ENCODE data around the gene CACNA1C. TPM values are rescaled to one million over a fixed set of nuclear protein-coding genes. Genes with fewer than 3 reads are reported as not detected.
"Not testable (repeated sequence)": the region's sequence is repeated elsewhere in the genome, so short reads cannot be mapped to it uniquely, and the experiment has no call there.

The CACNA1C gene
- total RNA-seq, 2 donors from 2014 or later = 70.0 to 127 TPM

DNA sequence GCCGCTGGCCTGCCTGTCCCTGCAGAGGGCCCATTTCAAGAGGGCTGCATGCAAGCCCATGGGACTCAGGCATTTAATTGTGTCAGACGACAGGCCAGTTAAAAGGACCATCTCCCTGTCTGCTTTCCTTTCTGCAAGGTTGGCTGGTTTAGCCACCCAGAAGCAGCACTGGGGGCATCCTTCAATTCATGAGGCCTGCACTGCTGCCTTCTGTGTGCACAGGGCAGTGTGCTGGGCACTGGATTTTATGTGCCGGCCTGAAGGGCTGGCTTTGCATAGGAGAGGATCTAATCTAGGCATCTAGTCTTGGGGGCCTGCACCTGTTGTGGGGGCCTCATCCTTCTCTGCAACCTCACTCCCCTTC lies 627.9 kb downstream of the CACNA1C start:
- no peak for TF ChIP-seq CTCF (IDR thresholded peaks at IDR 0.05)
- Histone ChIP-seq H3K27me3 (replicated peaks; ENCODE audit: insufficient read depth) (no peaks in the 10 kb centered on the region), H3K9me3 (no peaks in the 10 kb centered on the region), H3K27ac (no peak overlapping the region), H3K4me3 (no peak overlapping the region), H3K4me1 (ENCODE audit: control insufficient read depth in 1 of 2, low read depth in 2 of 2) (no peaks in the 10 kb centered on the region), H3K36me3 (peaks cover 51% of the 10 kb centered on the region)
- no peak for DNase-seq (ENCODE audit: low spot score)
- no peak for ATAC-seq (ENCODE audit: insufficient number of reproducible peaks, low FRiP score, low read depth)

DNA sequence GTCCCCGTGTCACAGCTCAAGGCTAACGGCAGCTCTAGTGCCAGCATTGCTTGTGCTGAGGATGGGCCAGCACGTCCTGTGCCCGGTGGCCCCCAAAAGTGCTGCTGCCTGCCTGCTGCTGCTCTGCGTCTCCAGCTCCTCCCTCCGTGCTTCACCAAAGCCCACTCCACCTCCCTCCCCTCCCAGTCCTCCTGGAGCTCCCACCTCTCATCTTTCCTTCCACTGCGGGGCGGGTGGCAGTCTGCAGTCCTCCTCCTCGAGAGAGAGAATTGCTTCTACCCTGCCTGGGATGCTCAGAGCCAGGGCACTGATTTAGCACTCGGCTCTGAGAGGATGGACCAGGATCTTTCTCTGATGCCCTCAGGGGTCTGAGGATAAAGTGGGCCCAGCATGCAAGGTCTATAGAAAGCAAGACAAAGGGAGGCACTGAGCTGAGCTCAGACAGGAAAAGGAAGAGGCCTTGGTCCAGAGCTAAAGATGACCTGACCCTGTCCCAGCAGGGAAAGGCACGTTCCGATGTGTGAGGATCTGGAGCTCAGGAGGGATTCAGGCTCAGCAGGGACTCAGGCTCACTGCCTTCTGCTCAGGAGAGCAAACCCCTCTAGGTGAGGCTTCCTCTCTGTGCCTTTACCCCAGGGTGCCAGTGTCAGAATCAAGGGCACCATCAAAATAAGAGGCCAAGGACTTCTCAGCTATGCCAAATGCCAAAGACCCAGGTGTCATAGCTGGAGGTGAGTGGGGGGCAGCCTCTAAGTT lies 628.8 kb downstream of the CACNA1C start:
- DNase-seq (ENCODE audit: low spot score) (no peak), ATAC-seq (ENCODE audit: insufficient number of reproducible peaks, low FRiP score, low read depth) (no peak)
- Histone ChIP-seq H3K4me1 (ENCODE audit: control insufficient read depth in 1 of 2, low read depth in 2 of 2) (no peaks in the 10 kb centered on the region), H3K36me3 (peaks cover 60% of the 10 kb centered on the region), H3K9me3 (no peaks in the 10 kb centered on the region), H3K4me3 (no peak overlapping the region), H3K27me3 (replicated peaks; ENCODE audit: insufficient read depth) (no peaks in the 10 kb centered on the region), H3K27ac (no peak overlapping the region)
- no peak for TF ChIP-seq CTCF (IDR thresholded peaks at IDR 0.05)

GRCh38 chr12:2682296-2683251 lies 629.8 kb downstream of the CACNA1C start:
- Histone ChIP-seq H3K4me1 (ENCODE audit: control insufficient read depth in 1 of 2, low read depth in 2 of 2) (no peaks in the 10 kb centered on the region), H3K9me3 (no peaks in the 10 kb centered on the region), H3K36me3 (peaks cover 62% of the 10 kb centered on the region), H3K4me3 (no peak overlapping the region), H3K27me3 (replicated peaks; ENCODE audit: insufficient read depth) (no peaks in the 10 kb centered on the region), H3K27ac (no peak overlapping the region)
- ATAC-seq (ENCODE audit: insufficient number of reproducible peaks, low FRiP score, low read depth) = no peak
- peak; percentile 16 for TF ChIP-seq CTCF (IDR thresholded peaks at IDR 0.05)
- no peak for DNase-seq (ENCODE audit: low spot score)

- no peaks in the 10 kb centered on the region for H3K4me1 ChIP-seq (ENCODE audit: control insufficient read depth in 1 of 2, low read depth in 2 of 2)
- no peaks in the 10 kb centered on the region for H3K9me3 ChIP-seq
- peaks cover 71% of the 10 kb centered on the region for H3K36me3 ChIP-seq
- ATAC-seq (ENCODE audit: insufficient number of reproducible peaks, low FRiP score, low read depth) (no peak), DNase-seq (ENCODE audit: low spot score) (no peak)
- no peak overlapping the region for H3K27ac ChIP-seq
- no peak overlapping the region for H3K4me3 ChIP-seq
- no peaks in the 10 kb centered on the region for H3K27me3 ChIP-seq (replicated peaks; ENCODE audit: insufficient read depth)
- peak; percentile 5 for TF ChIP-seq CTCF (IDR thresholded peaks at IDR 0.05)
Measured at GRCh38 chr12:2683283-2684025, 630.7 kb downstream of the CACNA1C start.

- H3K27me3 ChIP-seq (replicated peaks; ENCODE audit: insufficient read depth); H3K4me3 ChIP-seq; ATAC-seq (ENCODE audit: insufficient number of reproducible peaks, low FRiP score, low read depth); H3K4me1 ChIP-seq (ENCODE audit: control insufficient read depth in 1 of 2, low read depth in 2 of 2); DNase-seq (ENCODE audit: low spot score); H3K27ac ChIP-seq; H3K9me3 ChIP-seq: not testable (repeated sequence)
- peaks cover 76% of the 10 kb centered on the region for H3K36me3 ChIP-seq
Measured at GRCh38 chr12:2684026-2684325, 631.2 kb downstream of the CACNA1C start.

DNA sequence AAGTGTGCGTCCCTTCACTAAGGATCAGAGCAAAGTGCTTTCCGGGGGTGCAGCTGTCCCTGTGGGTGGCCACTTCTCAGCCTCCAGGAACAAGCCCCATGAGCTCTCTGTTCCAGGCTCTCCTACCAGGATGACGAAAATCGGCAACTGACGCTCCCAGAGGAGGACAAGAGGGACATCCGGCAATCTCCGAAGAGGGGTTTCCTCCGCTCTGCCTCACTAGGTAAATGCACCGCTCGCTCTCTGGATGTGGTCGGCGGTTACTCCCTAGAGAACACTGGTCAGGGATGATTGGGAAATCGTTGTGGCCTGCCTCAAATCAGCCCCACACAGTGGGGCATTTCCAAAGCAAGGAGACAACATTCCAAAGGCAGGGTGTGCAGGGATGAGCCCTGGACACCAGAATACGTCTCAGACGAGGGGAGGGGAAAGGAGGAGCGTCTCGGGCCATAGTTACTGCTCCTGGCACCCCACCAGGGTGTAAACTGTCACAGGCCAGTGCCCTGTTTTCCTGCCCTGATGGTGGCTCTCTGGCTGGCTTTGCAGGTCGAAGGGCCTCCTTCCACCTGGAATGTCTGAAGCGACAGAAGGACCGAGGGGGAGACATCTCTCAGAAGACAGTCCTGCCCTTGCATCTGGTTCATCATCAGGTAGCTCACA lies 633.0 kb downstream of the CACNA1C start:
- H3K36me3 ChIP-seq = peaks cover 79% of the 10 kb centered on the region
- not testable (repeated sequence) for H3K27ac ChIP-seq; H3K9me3 ChIP-seq; H3K4me1 ChIP-seq (ENCODE audit: control insufficient read depth in 1 of 2, low read depth in 2 of 2); ATAC-seq (ENCODE audit: insufficient number of reproducible peaks, low FRiP score, low read depth); H3K27me3 ChIP-seq (replicated peaks; ENCODE audit: insufficient read depth); DNase-seq (ENCODE audit: low spot score); H3K4me3 ChIP-seq

Data from thoracic aorta (tissue), 2 donors.